ENCODE measurements around the gene KIF21B. TPM values are rescaled to one million over a fixed set of nuclear protein-coding genes. Genes with fewer than 3 reads are reported as not detected.

Gene KIF21B
- total and polyA plus RNA-seq, 2 experiments from 2014 or later = 0.03 TPM; not detected in 1

DNA sequence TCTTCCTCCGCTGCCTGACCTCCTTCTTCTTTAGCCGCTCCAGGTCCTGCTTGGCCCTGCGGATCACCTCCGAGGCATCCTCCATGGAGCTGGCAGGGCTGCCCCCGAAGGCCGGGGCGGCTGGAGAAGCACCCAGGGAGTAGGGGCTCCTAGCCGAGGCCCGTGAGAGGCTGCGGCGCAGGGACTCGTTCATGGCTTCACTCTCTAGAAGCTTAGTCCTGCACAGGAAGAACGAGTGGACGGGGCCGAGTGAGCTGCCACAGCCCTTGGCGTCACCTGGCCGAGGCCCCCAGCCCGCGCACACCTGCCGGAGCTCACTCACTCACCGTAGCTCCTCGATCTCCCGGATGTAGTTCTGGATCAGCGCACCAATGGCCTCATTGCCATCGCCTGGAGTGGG, 23.1 kb downstream of the KIF21B start:
- no peak overlapping the region for H3K27ac ChIP-seq
- no peaks in the 10 kb centered on the region for H3K9me2 ChIP-seq (ENCODE audit: insufficient read depth)
- H2AFZ ChIP-seq = no peak overlapping the region
- no peaks in the 10 kb centered on the region for H3K36me3 ChIP-seq (ENCODE audit: low read depth)
- no peak overlapping the region for H3K4me3 ChIP-seq
- no peak overlapping the region for H3K9ac ChIP-seq
- H3K27me3 ChIP-seq (replicated peaks; ENCODE audit: insufficient read depth) = peaks cover 3% of the 10 kb centered on the region; the same call in 1 of the 2 replicates
- no peaks in the 10 kb centered on the region for H4K20me1 ChIP-seq (ENCODE audit: insufficient read depth)
- WGBS, 2 experiments (ENCODE audit: low coverage in 1 of 2, low lambda C conversion rate in 2 of 2, missing lambda C conversion rate in 2 of 2) = 84 to 88% methylated on average over 25 of the region's 25 CpGs
- no peaks in the 10 kb centered on the region for H3K79me2 ChIP-seq (ENCODE audit: insufficient read depth)
- H3F3A ChIP-seq (ENCODE audit: insufficient read depth) = no peaks in the 10 kb centered on the region
- no peak for DNase-seq
- in situ Hi-C loops (cut with MboI) = no loop called here
- no peak overlapping the region for H3K4me2 ChIP-seq (ENCODE audit: unreplicated experiment)
- no peaks in the 10 kb centered on the region for H3K9me3 ChIP-seq (ENCODE audit: low read depth)
- no peak for TF ChIP-seq EZH2 (IDR thresholded peaks at IDR 0.05; ENCODE audit: insufficient read depth, poor library complexity, severe bottlenecking)
- no peak for TF ChIP-seq EZH2phosphoT487 (IDR thresholded peaks at IDR 0.05; ENCODE audit: insufficient read depth, low read depth)
- no peaks in the 10 kb centered on the region for H3K4me1 ChIP-seq (ENCODE audit: insufficient read depth)

DNA sequence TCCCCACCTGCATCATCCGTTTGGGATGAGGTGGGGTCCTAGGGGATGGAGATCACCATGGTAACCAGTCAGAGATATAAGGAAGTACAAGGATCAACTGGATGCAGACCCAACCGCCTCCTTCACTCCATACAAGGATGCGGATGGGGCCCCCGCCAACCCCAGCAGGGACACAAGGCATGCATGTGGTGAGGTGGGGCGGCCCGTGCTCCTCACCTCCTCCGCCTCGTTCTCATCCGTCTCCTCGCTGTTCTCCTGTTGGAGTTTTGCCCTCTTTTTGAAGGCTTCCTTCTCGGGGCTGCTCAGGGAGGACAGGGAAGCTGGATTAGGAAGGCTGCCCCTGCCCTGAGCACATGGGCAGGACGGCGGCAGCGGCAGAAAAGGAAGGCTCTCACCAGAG, 23.8 kb downstream of the KIF21B start:
- Histone ChIP-seq H3K79me2 (ENCODE audit: insufficient read depth) (no peaks in the 10 kb centered on the region), H3K4me3 (no peak overlapping the region), H3K27ac (no peak overlapping the region), H3K36me3 (ENCODE audit: low read depth) (no peaks in the 10 kb centered on the region), H3K27me3 (replicated peaks; ENCODE audit: insufficient read depth) (peaks cover 3% of the 10 kb centered on the region; the same call in 1 of the 2 replicates), H2AFZ (no peak overlapping the region), H4K20me1 (ENCODE audit: insufficient read depth) (no peaks in the 10 kb centered on the region), H3K9me3 (ENCODE audit: low read depth) (no peaks in the 10 kb centered on the region), H3K4me1 (ENCODE audit: insufficient read depth) (no peaks in the 10 kb centered on the region), H3K9ac (no peak overlapping the region), H3K4me2 (ENCODE audit: unreplicated experiment) (no peak overlapping the region), H3F3A (ENCODE audit: insufficient read depth) (no peaks in the 10 kb centered on the region), H3K9me2 (ENCODE audit: insufficient read depth) (no peaks in the 10 kb centered on the region)
- TF ChIP-seq EZH2phosphoT487 (IDR thresholded peaks at IDR 0.05; ENCODE audit: insufficient read depth, low read depth) = no peak
- TF ChIP-seq EZH2 (IDR thresholded peaks at IDR 0.05; ENCODE audit: insufficient read depth, poor library complexity, severe bottlenecking) = no peak
- in situ Hi-C loops (cut with MboI) = no loop called here
- WGBS, 2 experiments (ENCODE audit: low coverage in 1 of 2, low lambda C conversion rate in 2 of 2, missing lambda C conversion rate in 2 of 2) = 76 to 79% methylated on average over 14 of the region's 14 CpGs
- no peak for DNase-seq

DNA sequence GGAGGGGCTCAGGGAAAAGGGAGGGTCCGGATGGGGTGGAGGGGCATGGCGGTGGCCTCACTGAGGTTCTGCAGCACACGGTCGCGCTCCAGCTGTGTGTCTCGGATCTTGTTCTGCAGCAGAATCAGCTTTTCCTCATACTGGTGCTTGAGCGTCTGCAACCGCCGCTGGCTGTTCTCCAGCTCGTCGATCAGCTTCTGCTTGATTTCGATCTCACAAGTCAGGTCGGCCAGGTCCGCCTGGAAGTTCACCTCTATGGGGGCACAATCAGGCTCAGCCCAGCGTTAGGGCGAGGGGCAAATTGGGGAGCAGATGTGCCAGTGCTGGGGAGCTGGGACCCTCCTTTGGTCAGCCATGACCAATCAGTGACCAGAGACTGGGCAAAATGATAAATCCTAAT, 25.2 kb downstream of the KIF21B start:
- Histone ChIP-seq H2AFZ (no peak overlapping the region), H3K4me2 (ENCODE audit: unreplicated experiment) (no peak overlapping the region), H3K36me3 (ENCODE audit: low read depth) (no peaks in the 10 kb centered on the region), H3K9me2 (ENCODE audit: insufficient read depth) (no peaks in the 10 kb centered on the region), H3K27ac (no peak overlapping the region), H3K9ac (no peak overlapping the region), H3F3A (ENCODE audit: insufficient read depth) (no peaks in the 10 kb centered on the region), H4K20me1 (ENCODE audit: insufficient read depth) (no peaks in the 10 kb centered on the region), H3K27me3 (replicated peaks; ENCODE audit: insufficient read depth) (peaks cover 3% of the 10 kb centered on the region; the same call in 1 of the 2 replicates), H3K4me1 (ENCODE audit: insufficient read depth) (no peaks in the 10 kb centered on the region), H3K4me3 (no peak overlapping the region), H3K9me3 (ENCODE audit: low read depth) (no peaks in the 10 kb centered on the region), H3K79me2 (ENCODE audit: insufficient read depth) (no peaks in the 10 kb centered on the region)
- 81 to 85% methylated on average over 16 of the region's 16 CpGs for WGBS, 2 experiments (ENCODE audit: low coverage in 1 of 2, low lambda C conversion rate in 2 of 2, missing lambda C conversion rate in 2 of 2)
- in situ Hi-C loops (cut with MboI) = no loop called here
- no peak for DNase-seq
- TF ChIP-seq EZH2phosphoT487 (IDR thresholded peaks at IDR 0.05; ENCODE audit: insufficient read depth, low read depth) (no peak), EZH2 (IDR thresholded peaks at IDR 0.05; ENCODE audit: insufficient read depth, poor library complexity, severe bottlenecking) (no peak)

DNA sequence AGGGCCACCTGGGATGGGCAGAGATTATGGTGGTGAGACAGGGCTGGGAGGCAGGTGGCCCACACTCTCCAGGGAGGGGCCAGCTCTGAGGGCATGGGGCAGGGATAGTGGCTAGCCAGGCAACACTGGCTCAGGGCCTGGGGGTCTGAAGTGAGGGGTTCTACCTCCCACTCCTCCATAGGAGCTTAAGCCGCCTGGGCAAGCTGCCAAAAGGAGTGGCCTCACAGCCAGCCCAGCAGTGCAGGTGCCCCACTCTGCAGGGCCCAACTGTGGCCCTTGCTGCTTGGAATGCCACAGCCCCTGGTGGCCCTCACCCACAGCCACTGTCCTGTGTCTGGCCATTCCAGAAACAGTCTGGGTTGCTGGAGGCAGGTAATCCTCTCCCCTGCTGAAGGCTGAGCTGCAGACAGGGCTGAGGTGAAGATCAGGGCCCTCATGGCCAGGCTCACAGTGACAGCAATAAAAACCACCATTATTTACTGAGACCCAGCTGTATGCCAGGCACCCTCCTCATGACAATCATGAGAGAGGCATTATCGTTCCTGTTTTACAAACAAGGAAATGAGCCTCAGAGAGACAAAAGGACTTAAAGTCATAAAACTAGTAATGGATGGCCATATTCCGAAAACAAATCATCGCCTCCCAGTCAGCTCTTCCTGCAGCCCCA, 31.0 kb downstream of the KIF21B start:
- no peaks in the 10 kb centered on the region for H3F3A ChIP-seq (ENCODE audit: insufficient read depth)
- no peak overlapping the region for H3K4me2 ChIP-seq (ENCODE audit: unreplicated experiment)
- no peaks in the 10 kb centered on the region for H3K36me3 ChIP-seq (ENCODE audit: low read depth)
- no peaks in the 10 kb centered on the region for H3K79me2 ChIP-seq (ENCODE audit: insufficient read depth)
- in situ Hi-C loops (cut with MboI) = no loop called here
- no peak overlapping the region for H3K4me3 ChIP-seq
- no peak for DNase-seq
- no peaks in the 10 kb centered on the region for H3K27me3 ChIP-seq (replicated peaks; ENCODE audit: insufficient read depth)
- 39 to 48% methylated on average over 4 of the region's 4 CpGs for WGBS, 2 experiments (ENCODE audit: low coverage in 1 of 2, low lambda C conversion rate in 2 of 2, missing lambda C conversion rate in 2 of 2)
- H3K9me2 ChIP-seq (ENCODE audit: insufficient read depth) = no peaks in the 10 kb centered on the region
- H3K27ac ChIP-seq = no peak overlapping the region
- H4K20me1 ChIP-seq (ENCODE audit: insufficient read depth) = no peaks in the 10 kb centered on the region
- H2AFZ ChIP-seq = no peak overlapping the region
- H3K9ac ChIP-seq = no peak overlapping the region
- no peak for TF ChIP-seq EZH2 (IDR thresholded peaks at IDR 0.05; ENCODE audit: insufficient read depth, poor library complexity, severe bottlenecking)
- TF ChIP-seq EZH2phosphoT487 (IDR thresholded peaks at IDR 0.05; ENCODE audit: insufficient read depth, low read depth) = no peak
- no peaks in the 10 kb centered on the region for H3K4me1 ChIP-seq (ENCODE audit: insufficient read depth)
- no peaks in the 10 kb centered on the region for H3K9me3 ChIP-seq (ENCODE audit: low read depth)

Measured in GM23248 (cell line).